ENCODE data around the gene SHANK1.

The SHANK1 gene

GRCh38 chr19:50725911-50726230 is 6.3 kb upstream of the SHANK1 start:
- no peak for DNase-seq

GRCh38 chr19:50725218-50725910 is 5.8 kb upstream of the SHANK1 start:
- DNase-seq: no peak

GRCh38 chr19:50724522-50725217 is 5.1 kb upstream of the SHANK1 start:
- peak; percentile 97 for DNase-seq

DNA sequence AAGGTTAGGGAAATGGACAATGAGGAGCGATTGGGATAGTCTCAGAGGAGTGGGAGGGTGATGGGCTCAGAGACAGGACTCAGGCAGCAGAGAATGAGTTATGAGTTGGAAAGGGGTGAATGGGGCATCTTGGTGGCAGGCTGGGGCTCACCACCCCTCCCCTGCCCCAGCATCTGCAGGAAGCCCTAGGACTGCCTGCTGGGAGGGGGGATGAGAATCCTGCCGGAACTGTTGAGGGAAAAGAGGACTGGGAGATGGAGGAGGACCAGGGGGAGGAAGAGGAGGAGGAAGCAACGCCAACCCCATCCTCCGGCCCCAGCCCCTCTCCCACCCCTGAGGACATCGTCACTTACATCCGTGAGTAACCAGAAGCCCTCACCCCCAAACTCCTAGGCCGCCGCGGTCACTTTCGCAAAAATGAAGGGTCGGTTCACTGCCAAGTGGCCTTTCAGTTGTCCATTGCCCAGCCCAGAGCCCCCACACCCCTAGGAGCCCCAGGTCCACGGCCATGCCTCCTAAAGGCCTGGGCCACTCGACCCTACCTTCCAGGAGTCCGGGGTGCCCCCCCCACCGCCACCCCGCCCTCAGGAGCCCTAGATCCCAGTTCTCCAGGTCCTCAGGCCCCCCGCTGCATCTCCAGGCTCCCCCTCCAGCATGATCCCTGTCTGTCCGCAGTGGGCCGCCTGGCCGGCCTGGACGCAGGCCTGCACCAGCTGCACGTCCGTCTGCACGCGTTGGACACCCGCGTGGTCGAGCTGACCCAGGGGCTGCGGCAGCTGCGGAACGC is 4.3 kb upstream of the SHANK1 start:
- DNase-seq: no peak

DNA sequence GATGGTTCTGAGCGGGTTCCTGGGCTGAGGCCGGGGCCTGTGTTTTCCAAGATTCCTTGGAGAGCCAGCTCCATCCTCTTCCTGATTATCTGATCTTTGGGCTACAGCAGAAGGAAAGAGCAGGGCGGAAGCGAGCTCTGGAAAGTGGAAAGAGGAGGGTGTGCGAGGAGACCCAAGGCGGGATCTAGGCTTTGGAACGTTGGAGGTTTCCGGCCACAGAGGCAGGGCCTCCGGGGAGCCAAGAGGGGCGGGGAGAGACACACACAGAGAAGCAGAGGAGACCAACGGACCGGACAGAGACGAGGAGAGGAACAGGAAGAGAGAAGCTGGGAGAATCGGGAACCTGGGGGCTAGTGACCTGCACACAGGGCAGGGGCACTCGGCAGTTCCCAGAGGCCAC is 3.5 kb upstream of the SHANK1 start, which contains the start of gene CLEC11A:
Gene CLEC11A, plus strand, starts transcription at position 296 of the 400 bp plus-strand sequence. CDS start 162 bp downstream, outside the sequence.
- DNase-seq: no peak

DNA sequence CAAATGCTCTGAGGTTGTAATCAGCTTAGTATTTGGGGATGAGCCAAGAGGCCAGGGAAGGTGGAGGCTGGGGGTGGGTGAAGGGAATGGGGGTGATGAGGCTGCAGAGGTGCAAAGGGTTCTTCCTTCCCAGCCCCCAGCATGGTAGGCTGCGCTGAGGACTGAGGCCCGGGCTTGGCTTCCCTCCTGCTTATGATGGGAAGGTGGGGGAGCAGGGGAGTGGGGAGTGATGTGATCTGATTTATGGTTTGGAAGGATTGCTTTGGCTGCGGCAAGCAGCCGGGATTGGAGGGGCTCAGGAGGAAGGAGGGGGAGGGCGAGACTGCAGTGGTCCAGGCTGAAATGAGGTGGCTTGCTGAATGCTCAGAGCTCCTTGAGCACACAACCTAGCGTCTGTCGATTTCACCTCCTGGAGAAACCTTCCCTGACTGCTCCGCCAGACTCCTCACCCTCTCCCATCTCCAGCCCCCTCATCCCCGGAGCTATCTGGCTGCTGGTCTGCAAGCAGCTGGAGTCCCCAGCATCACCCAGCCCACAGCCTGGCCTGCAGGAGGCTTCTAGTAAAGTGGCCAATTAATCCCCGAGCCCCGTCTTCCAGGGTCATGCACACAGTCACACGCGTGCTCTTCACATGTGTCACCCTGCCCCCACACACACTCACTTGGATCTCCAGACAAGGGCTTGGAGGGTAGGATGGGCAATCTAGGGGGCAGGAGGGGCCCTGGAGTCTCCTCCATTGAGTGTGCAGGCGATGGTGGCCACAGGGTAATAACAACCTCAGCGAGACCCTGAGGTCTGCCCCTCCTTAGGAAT is 2.8 kb upstream of the SHANK1 start:
- DNase-seq: no peak

- no peak for DNase-seq
Observed at GRCh38 chr19:50721441-50722137, 2.0 kb upstream of the SHANK1 start.

DNA sequence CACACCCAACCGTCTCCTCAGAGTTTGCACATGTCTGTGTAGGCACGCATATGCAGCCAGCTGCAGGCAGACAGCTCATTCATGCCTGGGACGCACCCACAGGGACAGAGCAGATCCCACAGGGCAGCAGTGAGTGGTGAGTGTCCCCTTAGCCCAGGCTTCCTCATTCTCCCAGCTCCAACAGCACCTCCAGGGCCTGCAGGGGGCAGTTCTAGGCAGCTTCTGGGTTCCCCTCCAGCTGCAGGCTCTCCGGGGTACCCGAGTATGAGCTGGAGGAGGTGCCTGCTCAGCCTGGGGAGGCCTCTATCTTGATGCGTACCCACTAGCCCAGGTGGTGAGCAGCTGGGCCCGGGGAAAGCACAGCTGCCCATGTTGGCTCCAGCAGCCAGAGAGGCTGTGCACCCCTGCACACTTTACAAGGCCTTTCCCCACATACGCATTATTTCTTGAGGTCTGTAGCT is 1.3 kb upstream of the SHANK1 start:
- DNase-seq: no peak

GRCh38 chr19:50720181-50720920 is 749 bp upstream of the SHANK1 start:
- no peak for DNase-seq

DNA sequence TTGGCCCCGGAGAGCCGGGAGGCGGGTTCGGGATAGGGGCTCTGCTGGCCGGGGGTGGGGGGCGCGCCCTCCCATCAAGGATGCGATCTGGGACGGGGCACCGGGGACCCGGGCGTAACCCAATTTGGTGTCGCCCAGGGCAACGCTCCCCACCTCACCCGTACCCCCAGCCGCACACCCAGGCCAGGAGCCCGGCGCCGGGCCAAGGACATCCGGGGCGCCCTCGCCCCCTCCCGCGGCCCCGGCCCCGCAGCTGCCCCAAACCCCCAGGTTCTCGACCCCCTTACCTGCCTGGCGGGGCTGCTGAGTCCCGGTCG is 525 bp downstream of the SHANK1 start:
- no peak for DNase-seq

- no peak for DNase-seq
Observed at GRCh38 chr19:50718255-50719118, 1.1 kb downstream of the SHANK1 start.

DNA sequence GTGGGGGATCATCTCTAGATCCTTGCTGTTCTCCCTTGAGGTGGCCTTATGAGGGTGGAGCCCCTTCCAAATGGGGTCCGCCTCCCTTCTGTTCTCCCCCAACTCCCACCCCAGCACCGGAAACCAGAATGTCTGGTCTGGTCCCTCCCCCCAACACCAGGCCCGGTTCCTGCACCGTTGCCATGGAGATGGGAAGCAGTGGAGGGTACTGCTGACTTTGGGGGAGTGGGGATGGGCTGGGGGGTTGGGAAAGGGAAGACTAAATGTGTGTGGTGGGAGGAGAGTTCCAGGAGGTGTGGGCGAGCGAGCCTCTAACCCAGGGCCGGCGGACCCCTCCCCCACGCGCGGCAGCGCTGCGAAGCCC is 1.7 kb downstream of the SHANK1 start:
- DNase-seq: no peak

- DNase-seq: no peak
Observed at GRCh38 chr19:50717026-50717723, 2.4 kb downstream of the SHANK1 start.

- DNase-seq: no peak
Observed at GRCh38 chr19:50716178-50717025, 3.2 kb downstream of the SHANK1 start.

- peak; percentile 24 for DNase-seq
Observed at GRCh38 chr19:50713556-50714236, 5.9 kb downstream of the SHANK1 start.

GRCh38 chr19:50712833-50713232 is 6.8 kb downstream of the SHANK1 start:
- no peak for DNase-seq

DNA sequence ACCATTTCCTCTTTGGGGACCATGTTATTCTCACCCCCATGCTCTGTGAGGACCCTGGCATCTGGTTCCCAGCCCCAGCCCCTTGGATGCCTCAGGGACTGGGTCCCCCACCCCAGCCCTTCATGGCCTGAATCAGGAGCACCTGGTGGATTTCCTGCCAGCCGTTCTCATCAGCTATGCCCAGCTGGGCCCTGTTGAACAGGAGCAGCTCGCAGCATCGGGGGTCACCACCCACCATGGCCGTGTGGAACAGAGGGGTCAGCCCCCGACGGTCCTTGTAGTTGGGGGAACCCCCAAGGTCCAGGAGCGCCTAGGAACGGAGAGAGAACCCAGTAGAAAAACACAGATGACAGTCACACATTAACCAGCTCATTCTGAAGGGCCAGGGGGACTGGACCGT is 7.8 kb downstream of the SHANK1 start:
- no peak for DNase-seq

DNA sequence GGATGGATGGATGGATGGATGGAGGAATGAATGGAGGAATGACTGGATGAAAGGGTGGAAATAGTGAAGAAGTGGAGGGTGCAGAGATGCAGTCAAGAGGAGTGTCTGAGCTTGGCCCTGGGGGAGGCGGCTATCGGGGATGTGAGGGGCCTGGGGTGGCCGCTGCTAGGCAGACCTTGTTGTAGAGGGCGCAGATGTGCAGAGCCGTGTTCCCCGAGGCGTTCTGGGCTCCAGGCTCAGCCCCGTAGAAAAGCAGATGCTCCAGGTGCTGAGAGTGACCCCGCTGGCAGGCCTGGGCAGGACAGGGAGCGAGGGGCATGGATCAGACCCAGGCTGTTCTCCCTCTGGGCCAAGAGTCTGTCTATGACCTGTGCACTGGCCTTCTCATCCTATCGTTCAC is 8.4 kb downstream of the SHANK1 start:
- no peak for DNase-seq

DNA sequence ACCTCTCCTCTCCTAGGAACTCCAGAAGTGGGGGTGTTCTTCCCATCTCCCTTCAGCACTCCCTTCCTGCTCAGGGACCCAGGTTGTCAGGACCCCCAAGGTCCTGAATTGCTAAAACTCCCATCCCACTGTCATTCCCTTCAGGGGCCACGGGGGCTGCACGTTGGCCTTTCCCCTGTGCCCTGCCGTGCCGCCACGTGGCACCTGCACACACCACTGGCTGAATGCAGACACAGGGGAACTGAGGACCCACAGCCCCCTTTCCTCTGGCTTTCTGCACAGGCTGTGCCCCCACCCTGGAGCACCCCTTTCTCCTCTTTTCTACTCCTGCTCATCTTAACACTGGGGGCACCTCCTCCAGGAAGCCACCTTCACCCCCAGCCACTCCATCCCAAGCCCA is 9.0 kb downstream of the SHANK1 start:
- no peak for DNase-seq
